OCI-LY7 (cell line): ENCODE measurements around the gene CNNM4. TPM values are rescaled to one million over a fixed set of nuclear protein-coding genes. Genes with fewer than 3 reads are reported as not detected.

Source experiments
- BruUV-seq: library from RNA; stranded (reverse); fragments of 400-500 nt; replicated peaks from 2 replicates; lab custom pipeline; 2021; lab: Mats Ljungman, UMichigan
- CTCF ChIA-PET: fragments of 300-600 bp; sonication (Branson Sonifier 250); formaldehyde crosslinking; loops from one replicate; lab custom pipeline; 2022; ENCODE audit warnings: antibody characterized with exemption; ENCODE audit not compliant: unreplicated experiment; lab: Charles Lee
- POLR2A ChIA-PET: fragments of 300-600 bp; sonication (Branson Sonifier 250); formaldehyde crosslinking; loops from one replicate; lab custom pipeline; 2022; ENCODE audit warnings: antibody characterized with exemption; lab: Charles Lee
- DNase-seq: peaks from one replicate; pipeline ENCODE4 v3.0.0-alpha.2; 2015; ENCODE audit warnings: low spot score
- H2AFZ ChIP-seq: fragments of 200-600 bp; sonication (generic), shearing (Covaris generic); 2 replicates; pipeline ENCODE4 v1.6.1; 2014; ENCODE audit warnings: mild to moderate bottlenecking, antibody characterized with exemption, low read length, moderate library complexity
- H3K27ac ChIP-seq: fragments of 200-600 bp; sonication (generic); 2 replicates; pipeline ENCODE4 v1.5.1; 2014; ENCODE audit warnings: mixed run types, low read depth, mild to moderate bottlenecking, moderate library complexity, low read length, inconsistent platforms; ENCODE audit not compliant: poor library complexity, severe bottlenecking
- H3K36me3 ChIP-seq: fragments of 200-600 bp; sonication (generic); 2 replicates; pipeline ENCODE4 v1.6.1; 2014; ENCODE audit warnings: mild to moderate bottlenecking, antibody characterized with exemption, low read length, moderate library complexity, mixed read lengths; ENCODE audit not compliant: insufficient read depth
- H3K4me1 ChIP-seq: fragments of 200-600 bp; sonication (generic); 2 replicates; pipeline ENCODE4 v1.5.1; 2014; ENCODE audit warnings: mild to moderate bottlenecking, low read length; ENCODE audit not compliant: insufficient read depth, poor library complexity, severe bottlenecking
- H3K4me2 ChIP-seq: fragments of 200-600 bp; sonication (generic); 2 replicates; pipeline ENCODE4 v1.6.1; 2014; ENCODE audit warnings: mild to moderate bottlenecking, low read length
- H3K4me3 ChIP-seq: fragments of 200-600 bp; sonication (generic); 2 replicates; pipeline ENCODE4 v1.5.1; 2014; ENCODE audit warnings: mild to moderate bottlenecking, low read depth, low read length; ENCODE audit not compliant: poor library complexity, severe bottlenecking
- H3K79me2 ChIP-seq: fragments of 200-600 bp; sonication (generic); 2 replicates; pipeline ENCODE4 v1.6.1; 2016; ENCODE audit warnings: low read depth, mild to moderate bottlenecking, low read length, moderate library complexity, mixed read lengths; ENCODE audit not compliant: insufficient read depth
- H3K9me2 ChIP-seq: fragments of 200-600 bp; sonication (generic); 2 replicates; pipeline ENCODE4 v1.6.1; 2016; ENCODE audit warnings: mild to moderate bottlenecking, low read length, mixed read lengths; ENCODE audit not compliant: insufficient read depth
- H3K9me3 ChIP-seq: fragments of 200-600 bp; sonication (generic); 2 replicates; pipeline ENCODE4 v1.6.1; 2014; ENCODE audit warnings: mild to moderate bottlenecking, mixed run types, low read length, mixed read lengths
- H4K20me1 ChIP-seq: fragments of 200-600 bp; sonication (generic); 2 replicates; pipeline ENCODE4 v1.6.1; 2014; ENCODE audit warnings: mild to moderate bottlenecking, antibody characterized with exemption, low read length, moderate library complexity, mixed read lengths; ENCODE audit not compliant: insufficient read depth
- EZH2phosphoT487 ChIP-seq: fragments of 200-600 bp; sonication (generic); IDR thresholded peaks from 2 replicates; pipeline ENCODE4 v1.6.1; 2018; ENCODE audit warnings: low read depth, borderline replicate concordance, mild to moderate bottlenecking, mixed run types, antibody characterized with exemption, low read length, moderate library complexity, mixed read lengths
- intact Hi-C: fragments of 100-400 bp; cut with micrococcal nuclease; formaldehyde crosslinking; loops from one replicate; pipeline ENCODE4 v1.10.0; 2022; ENCODE audit not compliant: unreplicated experiment
- total RNA-seq, 2 experiments: library from RNA; depleted of rRNA in 1 of 2; stranded (reverse); fragments of >200 nt in 1 of 2; shearing (Covaris generic) in 1 of 2; gene quantifications; 2 replicates each; pipeline ENCODE4 v1.2.3, GENCODE V29; 2014 to 2022
- TF ChIP-seq, protein P1 (sequence below): fragments of 200-600 bp; sonication (generic); conservative IDR thresholded peaks from 2 replicates; pipeline ENCODE4 v1.5.1; 2014; ENCODE audit warnings: mild to moderate bottlenecking, antibody characterized with exemption, low read length, moderate library complexity, mixed read lengths

Gene CNNM4
- total RNA-seq, 2 experiments from 2014 or later, result 5.1 to 6.4 TPM

GRCh38 chr2:96760986-96761832 is 507 bp downstream of the CNNM4 start:
- Histone ChIP-seq H3K36me3 (no peaks in the 10 kb centered on the region), H3K4me2 (peak overlapping the region; percentile 87), H4K20me1 (peaks cover 6% of the 10 kb centered on the region; the same call in 1 of the 2 replicates), H2AFZ (no peak overlapping the region), H3K9me3 (no peaks in the 10 kb centered on the region), H3K79me2 (peaks cover 26% of the 10 kb centered on the region; the same call in 1 of the 2 replicates), H3K4me3 (peak overlapping the region; percentile 69), H3K27ac (no peak overlapping the region), H3K4me1 (peaks cover 46% of the 10 kb centered on the region), H3K9me2 (no peaks in the 10 kb centered on the region)
- intact Hi-C loops, result loop anchor here (5.0 kb wide), 3 partner anchors 56 to 124 kb away; partner anchors contain the start of genes ANKRD39, CNNM3 and KANSL3
- POLR2A ChIA-PET, result interaction anchor here (0.6 to 6.5 kb wide), 3 partner anchors 13 to 123 kb away, joined by 5 to 44 read pairs (median 6); partner anchors contain the start of gene KANSL3
- CTCF ChIA-PET, result interaction anchor here (1.3 to 3.4 kb wide), 3 partner anchors 13 to 31 kb away, joined by 3 to 20 read pairs (median 5); no protein-coding TSS in a partner anchor
- BruUV-seq, result no TSS peak
- TF ChIP-seq, protein P1, sequence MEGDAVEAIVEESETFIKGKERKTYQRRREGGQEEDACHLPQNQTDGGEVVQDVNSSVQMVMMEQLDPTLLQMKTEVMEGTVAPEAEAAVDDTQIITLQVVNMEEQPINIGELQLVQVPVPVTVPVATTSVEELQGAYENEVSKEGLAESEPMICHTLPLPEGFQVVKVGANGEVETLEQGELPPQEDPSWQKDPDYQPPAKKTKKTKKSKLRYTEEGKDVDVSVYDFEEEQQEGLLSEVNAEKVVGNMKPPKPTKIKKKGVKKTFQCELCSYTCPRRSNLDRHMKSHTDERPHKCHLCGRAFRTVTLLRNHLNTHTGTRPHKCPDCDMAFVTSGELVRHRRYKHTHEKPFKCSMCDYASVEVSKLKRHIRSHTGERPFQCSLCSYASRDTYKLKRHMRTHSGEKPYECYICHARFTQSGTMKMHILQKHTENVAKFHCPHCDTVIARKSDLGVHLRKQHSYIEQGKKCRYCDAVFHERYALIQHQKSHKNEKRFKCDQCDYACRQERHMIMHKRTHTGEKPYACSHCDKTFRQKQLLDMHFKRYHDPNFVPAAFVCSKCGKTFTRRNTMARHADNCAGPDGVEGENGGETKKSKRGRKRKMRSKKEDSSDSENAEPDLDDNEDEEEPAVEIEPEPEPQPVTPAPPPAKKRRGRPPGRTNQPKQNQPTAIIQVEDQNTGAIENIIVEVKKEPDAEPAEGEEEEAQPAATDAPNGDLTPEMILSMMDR, result peak; percentile 65
- no peak for TF ChIP-seq EZH2phosphoT487
- DNase-seq, result peak; percentile 30

GRCh38 chr2:96762529-96763311 is 2.0 kb downstream of the CNNM4 start:
- POLR2A ChIA-PET, result interaction anchor here (0.5 to 6.5 kb wide), 7 partner anchors 12 to 1046 kb away, joined by 3 to 44 read pairs (median 5); partner anchors contain the start of genes ANKRD39 and LMAN2L
- Histone ChIP-seq H3K4me3 (peak overlapping the region; percentile 69), H3K4me1 (peaks cover 61% of the 10 kb centered on the region)

More at GRCh38 chr2:96762529-96763311, 2.0 kb downstream of the CNNM4 start:
- H3K4me2 ChIP-seq, result peak overlapping the region; percentile 87
- no peaks in the 10 kb centered on the region for H3K9me3 ChIP-seq
- intact Hi-C loops, result loop anchor here (1.0 to 5.0 kb wide), 4 partner anchors 39 to 125 kb away; partner anchors contain the start of genes ANKRD39, CNNM3 and KANSL3
- TF ChIP-seq, protein P1, result no peak
- TF ChIP-seq EZH2phosphoT487, result no peak
- H3K36me3 ChIP-seq, result no peaks in the 10 kb centered on the region
- H3K9me2 ChIP-seq, result no peaks in the 10 kb centered on the region
- BruUV-seq, result no TSS peak
- H4K20me1 ChIP-seq, result peaks cover 6% of the 10 kb centered on the region; the same call in 1 of the 2 replicates
- peak; percentile 50 for DNase-seq
- H3K27ac ChIP-seq, result peak overlapping the region; percentile 20
- CTCF ChIA-PET, result interaction anchor here (1.1 to 3.4 kb wide), 3 partner anchors 12 to 94 kb away, joined by 3 to 20 read pairs (median 3); no protein-coding TSS in a partner anchor
- H3K79me2 ChIP-seq, result peaks cover 26% of the 10 kb centered on the region; the same call in 1 of the 2 replicates
- H2AFZ ChIP-seq, result peak overlapping the region; percentile 1; the same call in 1 of the 2 replicates
